ENCODE results near the gene BARX2.

Gene BARX2

GRCh38 chr11:129440028-129440713, 64.5 kb downstream of the BARX2 start:
- DNase-seq (ENCODE audit: low read depth): peak; percentile 7

- no peak for DNase-seq (ENCODE audit: low read depth)
These were observed 66.5 kb downstream of the BARX2 start for GRCh38 chr11:129442171-129442570.

- DNase-seq (ENCODE audit: low read depth): no peak
These were observed 67.6 kb downstream of the BARX2 start for GRCh38 chr11:129443276-129443675.

GRCh38 chr11:129444274-129444673, 68.6 kb downstream of the BARX2 start:
- DNase-seq (ENCODE audit: low read depth): no peak

GRCh38 chr11:129445226-129445625, 69.6 kb downstream of the BARX2 start:
- DNase-seq (ENCODE audit: low read depth): no peak

GRCh38 chr11:129446572-129446971, 70.9 kb downstream of the BARX2 start:
- DNase-seq (ENCODE audit: low read depth): no peak

GRCh38 chr11:129447654-129448239, 72.1 kb downstream of the BARX2 start:
- no peak for DNase-seq (ENCODE audit: low read depth)

GRCh38 chr11:129451524-129451923, 75.9 kb downstream of the BARX2 start:
- DNase-seq (ENCODE audit: low read depth): no peak

- DNase-seq (ENCODE audit: low read depth): no peak
These were observed 77.7 kb downstream of the BARX2 start for GRCh38 chr11:129453293-129453721.

GRCh38 chr11:129455101-129455500, 79.5 kb downstream of the BARX2 start:
- DNase-seq (ENCODE audit: low read depth): no peak

GRCh38 chr11:129455756-129456655, 80.4 kb downstream of the BARX2 start:
- DNase-seq (ENCODE audit: low read depth): no peak

- no peak for DNase-seq (ENCODE audit: low read depth)
These were observed 81.7 kb downstream of the BARX2 start for GRCh38 chr11:129457321-129457720.

GRCh38 chr11:129458278-129458677, 82.6 kb downstream of the BARX2 start:
- peak; percentile 26 for DNase-seq (ENCODE audit: low read depth)

- DNase-seq (ENCODE audit: low read depth): no peak
These were observed 83.3 kb downstream of the BARX2 start for GRCh38 chr11:129458756-129459535.

- no peak for DNase-seq (ENCODE audit: low read depth)
These were observed 85.1 kb downstream of the BARX2 start for GRCh38 chr11:129460714-129461113.

GRCh38 chr11:129484068-129484467, 108.4 kb downstream of the BARX2 start:
- DNase-seq (ENCODE audit: low read depth): no peak

- no peak for DNase-seq (ENCODE audit: low read depth)
These were observed 113.6 kb downstream of the BARX2 start for GRCh38 chr11:129489249-129489648.

GRCh38 chr11:129490004-129490403, 114.4 kb downstream of the BARX2 start:
- no peak for DNase-seq (ENCODE audit: low read depth)

- DNase-seq (ENCODE audit: low read depth): no peak
These were observed 118.1 kb downstream of the BARX2 start for GRCh38 chr11:129493746-129494145.

All from ELR (cell line).